ENCODE measurements around the gene BRD1.

BRD1 gene

DNA sequence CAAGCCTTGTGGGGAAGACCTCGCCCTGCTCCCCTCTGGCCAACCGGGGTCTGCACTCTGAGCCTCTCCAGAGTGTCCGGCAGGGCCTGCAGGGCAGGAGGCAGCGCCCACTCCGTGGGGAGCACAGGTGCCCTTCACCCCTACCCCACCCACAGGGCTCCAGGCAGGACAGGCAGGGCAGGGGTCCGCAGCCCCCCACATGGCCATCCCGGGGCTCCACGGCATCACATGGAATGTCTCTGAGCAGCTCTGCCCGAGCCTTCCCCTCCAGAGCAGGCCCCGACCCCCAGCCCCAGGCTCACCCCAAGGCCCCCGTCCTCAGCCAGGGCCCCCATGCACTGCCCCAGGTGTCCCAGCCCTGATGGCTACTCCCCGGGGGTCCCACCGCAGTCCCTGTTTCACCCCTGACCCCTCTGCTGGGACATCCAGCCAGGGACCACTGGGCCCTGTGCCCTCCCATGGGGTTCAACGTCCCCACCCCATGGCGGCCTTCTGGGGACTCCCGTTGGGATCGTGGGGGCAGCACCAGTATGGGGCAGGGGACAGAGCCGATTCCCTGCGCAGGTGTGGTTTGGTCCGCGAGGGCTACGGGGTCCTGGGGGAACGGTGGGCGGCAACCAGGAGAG lies 77.7 kb downstream of the BRD1 start:
- H3K27me3 ChIP-seq (ENCODE audit: insufficient read depth, poor library complexity, severe bottlenecking): no peaks in the 10 kb centered on the region
- H3K27ac ChIP-seq (replicated peaks): no peak overlapping the region
- H3K4me3 ChIP-seq (replicated peaks; ENCODE audit: insufficient read depth, low read length): no peak overlapping the region
- TF ChIP-seq REST (IDR thresholded peaks at IDR 0.05; ENCODE audit: insufficient replicate concordance, low read depth): no peak
- TF ChIP-seq POLR2AphosphoS5 (IDR thresholded peaks at IDR 0.05; ENCODE audit: low read depth): no peak
- TF ChIP-seq, protein P1, sequence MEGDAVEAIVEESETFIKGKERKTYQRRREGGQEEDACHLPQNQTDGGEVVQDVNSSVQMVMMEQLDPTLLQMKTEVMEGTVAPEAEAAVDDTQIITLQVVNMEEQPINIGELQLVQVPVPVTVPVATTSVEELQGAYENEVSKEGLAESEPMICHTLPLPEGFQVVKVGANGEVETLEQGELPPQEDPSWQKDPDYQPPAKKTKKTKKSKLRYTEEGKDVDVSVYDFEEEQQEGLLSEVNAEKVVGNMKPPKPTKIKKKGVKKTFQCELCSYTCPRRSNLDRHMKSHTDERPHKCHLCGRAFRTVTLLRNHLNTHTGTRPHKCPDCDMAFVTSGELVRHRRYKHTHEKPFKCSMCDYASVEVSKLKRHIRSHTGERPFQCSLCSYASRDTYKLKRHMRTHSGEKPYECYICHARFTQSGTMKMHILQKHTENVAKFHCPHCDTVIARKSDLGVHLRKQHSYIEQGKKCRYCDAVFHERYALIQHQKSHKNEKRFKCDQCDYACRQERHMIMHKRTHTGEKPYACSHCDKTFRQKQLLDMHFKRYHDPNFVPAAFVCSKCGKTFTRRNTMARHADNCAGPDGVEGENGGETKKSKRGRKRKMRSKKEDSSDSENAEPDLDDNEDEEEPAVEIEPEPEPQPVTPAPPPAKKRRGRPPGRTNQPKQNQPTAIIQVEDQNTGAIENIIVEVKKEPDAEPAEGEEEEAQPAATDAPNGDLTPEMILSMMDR (IDR thresholded peaks at IDR 0.05; ENCODE audit: insufficient read depth, low read length): no peak
- no peak for TF ChIP-seq GABPA (IDR thresholded peaks at IDR 0.05; ENCODE audit: low read depth)
- TF ChIP-seq SPI1 (IDR thresholded peaks at IDR 0.05; ENCODE audit: borderline replicate concordance, low read depth): no peak
- no peak for DNase-seq (ENCODE audit: low read depth in 1 of 2, low spot score in 1 of 2)

GRCh38 chr22:49749227-49749626 lies 78.4 kb downstream of the BRD1 start:
- DNase-seq (ENCODE audit: low read depth in 1 of 2, low spot score in 1 of 2): no peak
- TF ChIP-seq REST (IDR thresholded peaks at IDR 0.05; ENCODE audit: insufficient replicate concordance, low read depth) (no peak), SPI1 (IDR thresholded peaks at IDR 0.05; ENCODE audit: borderline replicate concordance, low read depth) (no peak), GABPA (IDR thresholded peaks at IDR 0.05; ENCODE audit: low read depth) (no peak), POLR2AphosphoS5 (IDR thresholded peaks at IDR 0.05; ENCODE audit: low read depth) (no peak)
- TF ChIP-seq, protein P1 (IDR thresholded peaks at IDR 0.05; ENCODE audit: insufficient read depth, low read length): no peak
- Histone ChIP-seq H3K27me3 (ENCODE audit: insufficient read depth, poor library complexity, severe bottlenecking) (no peaks in the 10 kb centered on the region), H3K27ac (replicated peaks) (no peak overlapping the region), H3K4me3 (replicated peaks; ENCODE audit: insufficient read depth, low read length) (no peak overlapping the region)

GRCh38 chr22:49748514-49748913 lies 79.2 kb downstream of the BRD1 start:
- Histone ChIP-seq H3K4me3 (replicated peaks; ENCODE audit: insufficient read depth, low read length) (no peak overlapping the region), H3K27me3 (ENCODE audit: insufficient read depth, poor library complexity, severe bottlenecking) (no peaks in the 10 kb centered on the region), H3K27ac (replicated peaks) (no peak overlapping the region)
- DNase-seq (ENCODE audit: low read depth in 1 of 2, low spot score in 1 of 2): no peak
- TF ChIP-seq SPI1 (IDR thresholded peaks at IDR 0.05; ENCODE audit: borderline replicate concordance, low read depth) (no peak), GABPA (IDR thresholded peaks at IDR 0.05; ENCODE audit: low read depth) (no peak)

GRCh38 chr22:49747716-49748115 lies 80.0 kb downstream of the BRD1 start:
- TF ChIP-seq POLR2AphosphoS5 (IDR thresholded peaks at IDR 0.05; ENCODE audit: low read depth): no peak
- no peak for TF ChIP-seq SPI1 (IDR thresholded peaks at IDR 0.05; ENCODE audit: borderline replicate concordance, low read depth)
- TF ChIP-seq, protein P1 (IDR thresholded peaks at IDR 0.05; ENCODE audit: insufficient read depth, low read length): no peak
- no peak for TF ChIP-seq REST (IDR thresholded peaks at IDR 0.05; ENCODE audit: insufficient replicate concordance, low read depth)
- TF ChIP-seq GABPA (IDR thresholded peaks at IDR 0.05; ENCODE audit: low read depth): no peak
- no peaks in the 10 kb centered on the region for H3K27me3 ChIP-seq (ENCODE audit: insufficient read depth, poor library complexity, severe bottlenecking)
- no peak overlapping the region for H3K4me3 ChIP-seq (replicated peaks; ENCODE audit: insufficient read depth, low read length)
- H3K27ac ChIP-seq (replicated peaks): no peak overlapping the region
- DNase-seq (ENCODE audit: low read depth in 1 of 2, low spot score in 1 of 2): no peak
